ENCODE results near the gene NOL4L. TPM values are rescaled to one million over a fixed set of nuclear protein-coding genes. Genes with fewer than 3 reads are reported as not detected.

The NOL4L gene
- total and polyA plus RNA-seq, 4 donors, result 7.9 to 20.6 (median 12.2) TPM

GRCh38 chr20:32462900-32463641 lies 122.1 kb downstream of the NOL4L start:
- 86 to 92% methylated on average over 15 of the region's 15 CpGs for WGBS, 2 donors
- Histone ChIP-seq H3K9me3 (ENCODE audit: control insufficient read depth in 4 of 4, insufficient read depth in 3 of 4, low read length in 3 of 4) (no peaks in the 10 kb centered on the region), H3K27me3 (ENCODE audit: control insufficient read depth in 3 of 3, insufficient read depth in 3 of 3, low read length in 2 of 3) (no peaks in the 10 kb centered on the region), H3K9ac (ENCODE audit: insufficient read depth in 1 of 2, low read length in 2 of 2) (no peak overlapping the region), H3K27ac (ENCODE audit: low read depth in 1 of 2, low read length in 1 of 2) (peak overlapping the region in 1 of 2 donors; percentile 53), H3K4me1 (ENCODE audit: control insufficient read depth in 5 of 5, insufficient read depth in 5 of 5, low read length in 5 of 5) (peaks cover 0 to 44% (median 11%) of the 10 kb centered on the region in 5 donors), H3K36me3 (ENCODE audit: control insufficient read depth in 4 of 4, insufficient read depth in 4 of 4, low read length in 4 of 4) (peaks cover 0 to 6% (median 5%) of the 10 kb centered on the region in 4 donors), H3K4me3 (no peak overlapping the region)
- no peak for DNase-seq
- no peak for ATAC-seq (ENCODE audit: insufficient read depth, low FRiP score)
- TF ChIP-seq CTCF (IDR thresholded peaks at IDR 0.05; ENCODE audit: control extremely low read depth, extremely low read depth), result no peak

GRCh38 chr20:32461836-32462600 lies 123.1 kb downstream of the NOL4L start:
- ATAC-seq (ENCODE audit: insufficient read depth, low FRiP score), result no peak
- H3K4me1 ChIP-seq (ENCODE audit: control insufficient read depth in 5 of 5, insufficient read depth in 5 of 5, low read length in 5 of 5), result peaks cover 0 to 43% (median 11%) of the 10 kb centered on the region in 5 donors

GRCh38 chr20:32460683-32461320 lies 124.3 kb downstream of the NOL4L start:
- no peak overlapping the region for H3K9ac ChIP-seq (ENCODE audit: insufficient read depth in 1 of 2, low read length in 2 of 2)
- no peaks in the 10 kb centered on the region for H3K27me3 ChIP-seq (ENCODE audit: control insufficient read depth in 3 of 3, insufficient read depth in 3 of 3, low read length in 2 of 3)
- TF ChIP-seq CTCF (IDR thresholded peaks at IDR 0.05; ENCODE audit: control extremely low read depth, extremely low read depth), result no peak
- no peaks in the 10 kb centered on the region for H3K9me3 ChIP-seq (ENCODE audit: control insufficient read depth in 4 of 4, insufficient read depth in 3 of 4, low read length in 3 of 4)
- WGBS, 2 donors, result 93 to 95% methylated on average over 24 of the region's 24 CpGs
- H3K36me3 ChIP-seq (ENCODE audit: control insufficient read depth in 4 of 4, insufficient read depth in 4 of 4, low read length in 4 of 4), result peaks cover 0 to 10% (median 5%) of the 10 kb centered on the region in 4 donors
- DNase-seq (no peak), ATAC-seq (ENCODE audit: insufficient read depth, low FRiP score) (no peak)
- peaks cover 0 to 40% (median 11%) of the 10 kb centered on the region in 5 donors for H3K4me1 ChIP-seq (ENCODE audit: control insufficient read depth in 5 of 5, insufficient read depth in 5 of 5, low read length in 5 of 5)
- H3K4me3 ChIP-seq, result no peak overlapping the region
- no peak overlapping the region for H3K27ac ChIP-seq (ENCODE audit: low read depth in 1 of 2, low read length in 1 of 2)

More at GRCh38 chr20:32461836-32462600, 123.1 kb downstream of the NOL4L start:
- no peaks in the 10 kb centered on the region for H3K27me3 ChIP-seq (ENCODE audit: control insufficient read depth in 3 of 3, insufficient read depth in 3 of 3, low read length in 2 of 3)
- H3K9me3 ChIP-seq (ENCODE audit: control insufficient read depth in 4 of 4, insufficient read depth in 3 of 4, low read length in 3 of 4), result no peaks in the 10 kb centered on the region
- H3K27ac ChIP-seq (ENCODE audit: low read depth in 1 of 2, low read length in 1 of 2), result no peak overlapping the region
- peaks cover 0 to 6% (median 5%) of the 10 kb centered on the region in 4 donors for H3K36me3 ChIP-seq (ENCODE audit: control insufficient read depth in 4 of 4, insufficient read depth in 4 of 4, low read length in 4 of 4)
- no peak for TF ChIP-seq CTCF (IDR thresholded peaks at IDR 0.05; ENCODE audit: control extremely low read depth, extremely low read depth)
- H3K4me3 ChIP-seq, result no peak overlapping the region
- no peak overlapping the region for H3K9ac ChIP-seq (ENCODE audit: insufficient read depth in 1 of 2, low read length in 2 of 2)
- no peak for DNase-seq
- WGBS, 2 donors, result 91 to 98% methylated on average over 17 of the region's 17 CpGs

Measured in lung (tissue), 12 donors.